ENCODE results near the gene CNTN1. TPM values are rescaled to one million over a fixed set of nuclear protein-coding genes. Genes with fewer than 3 reads are reported as not detected.

The CNTN1 gene
- total and polyA plus RNA-seq, 9 of the 15 experiments (the other 6 are each of a cell fraction or from before 2014, with no cell fraction given) = 0.16 TPM; not detected in 8

DNA sequence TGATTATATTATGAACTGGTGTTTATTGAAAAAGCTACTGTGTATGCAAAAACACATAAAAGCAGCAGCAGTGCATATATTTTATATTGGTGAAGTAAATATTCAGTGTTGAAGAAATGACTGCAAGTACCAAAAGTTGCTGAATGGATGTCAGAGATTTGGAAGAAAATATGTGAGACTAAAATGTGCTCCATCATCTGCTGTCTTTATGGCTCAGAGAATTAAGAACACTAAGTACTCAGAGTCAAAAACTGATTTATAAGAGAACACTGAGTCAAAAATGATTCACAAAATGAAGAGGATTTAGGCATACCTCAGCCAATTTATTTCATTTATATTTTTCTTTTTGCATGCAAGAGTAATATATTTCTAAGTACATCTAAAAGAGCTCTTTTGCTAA is 409.6 kb downstream of the CNTN1 start (continued):
- TF ChIP-seq MCM7 (IDR thresholded peaks at IDR 0.05) (no peak), SMAD1 (IDR thresholded peaks at IDR 0.05; ENCODE audit: low read depth, low read length, partially characterized antibody) (no peak), ERF (CRISPR knock-in tag; IDR thresholded peaks at IDR 0.05) (no peak)

DNA sequence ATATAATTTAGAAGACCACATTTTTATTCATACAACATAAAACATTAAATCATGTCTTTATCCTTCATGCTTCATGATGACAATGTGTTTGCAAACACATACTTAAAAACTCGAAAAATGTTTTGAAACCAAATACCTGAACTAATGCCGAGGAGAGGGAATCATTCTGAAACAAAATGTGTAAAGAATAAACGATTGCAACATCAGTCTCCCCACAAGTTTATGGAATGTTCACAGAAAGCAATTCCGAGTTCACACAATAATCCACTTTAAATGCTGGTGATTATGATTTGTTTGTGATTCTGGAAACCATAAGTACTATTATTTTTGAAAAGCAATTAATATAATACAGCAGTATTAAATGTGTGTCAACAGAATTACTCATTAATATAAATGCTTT is 411.4 kb downstream of the CNTN1 start:
- no peaks in the 10 kb centered on the region for H4K20me1 ChIP-seq (replicated peaks; ENCODE audit: control insufficient read depth, insufficient read depth, low read length)
- H3K4me1 ChIP-seq (replicated peaks in 1 of 2; ENCODE audit: control insufficient read depth in 2 of 2, insufficient read depth in 2 of 2, low read length in 2 of 2) = no peaks in the 10 kb centered on the region
- H3K79me2 ChIP-seq (ENCODE audit: control insufficient read depth, insufficient read depth, low read length) = no peaks in the 10 kb centered on the region
- H3K4me2 ChIP-seq (ENCODE audit: insufficient read depth, low read length) = no peak overlapping the region
- H3K9ac ChIP-seq (ENCODE audit: insufficient read depth in 1 of 2, low read depth in 2 of 2, low read length in 2 of 2) = no peak overlapping the region
- no peak for ATAC-seq
- DNase-seq (ENCODE audit: extremely low read depth in 1 of 4, low spot score in 3 of 4) = no peak
- BruUV-seq (replicated peaks) = no TSS peak
- intact Hi-C loops (cut with micrococcal nuclease) (no loop called here), in situ Hi-C loops (cut with MboI) (no loop called here)
- TF ChIP-seq, protein P1, sequence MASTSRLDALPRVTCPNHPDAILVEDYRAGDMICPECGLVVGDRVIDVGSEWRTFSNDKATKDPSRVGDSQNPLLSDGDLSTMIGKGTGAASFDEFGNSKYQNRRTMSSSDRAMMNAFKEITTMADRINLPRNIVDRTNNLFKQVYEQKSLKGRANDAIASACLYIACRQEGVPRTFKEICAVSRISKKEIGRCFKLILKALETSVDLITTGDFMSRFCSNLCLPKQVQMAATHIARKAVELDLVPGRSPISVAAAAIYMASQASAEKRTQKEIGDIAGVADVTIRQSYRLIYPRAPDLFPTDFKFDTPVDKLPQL (IDR thresholded peaks at IDR 0.05; ENCODE audit: extremely low read depth, insufficient read length) = no peak
- TF ChIP-seq TEAD4 (IDR thresholded peaks at IDR 0.05; ENCODE audit: low read length) = no peak
- TF ChIP-seq TEAD4 (CRISPR knock-in tag; IDR thresholded peaks at IDR 0.05; ENCODE audit: borderline replicate concordance) = no peak
- TF ChIP-seq, protein P2, sequence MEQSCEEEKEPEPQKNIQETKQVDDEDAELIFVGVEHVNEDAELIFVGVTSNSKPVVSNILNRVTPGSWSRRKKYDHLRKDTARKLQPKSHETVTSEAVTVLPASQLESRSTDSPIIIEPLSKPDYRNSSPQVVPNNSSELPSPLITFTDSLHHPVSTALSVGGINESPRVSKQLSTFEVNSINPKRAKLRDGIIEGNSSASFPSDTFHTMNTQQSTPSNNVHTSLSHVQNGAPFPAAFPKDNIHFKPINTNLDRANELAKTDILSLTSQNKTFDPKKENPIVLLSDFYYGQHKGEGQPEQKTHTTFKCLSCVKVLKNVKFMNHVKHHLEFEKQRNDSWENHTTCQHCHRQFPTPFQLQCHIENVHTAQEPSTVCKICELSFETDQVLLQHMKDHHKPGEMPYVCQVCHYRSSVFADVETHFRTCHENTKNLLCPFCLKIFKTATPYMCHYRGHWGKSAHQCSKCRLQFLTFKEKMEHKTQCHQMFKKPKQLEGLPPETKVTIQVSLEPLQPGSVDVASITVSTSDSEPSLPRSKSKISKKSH (CRISPR knock-in tag; IDR thresholded peaks at IDR 0.05) = no peak
- no peak for TF ChIP-seq ZNF217 (CRISPR knock-in tag; IDR thresholded peaks at IDR 0.05)
- ChIA-PET CTCF (ENCODE audit: low intra/inter-chr PET ratio) (no interaction called here), POLR2A (no interaction called here)
- no peaks in the 10 kb centered on the region for H3K27me3 ChIP-seq (ENCODE audit: control insufficient read depth in 2 of 2, insufficient read depth in 2 of 2, low read length in 2 of 2)
- no peak overlapping the region for H2AFZ ChIP-seq (ENCODE audit: low read depth, low read length)
- H3K36me3 ChIP-seq (ENCODE audit: control insufficient read depth, insufficient read depth, low read length) = no peaks in the 10 kb centered on the region
- no peak overlapping the region for H3K4me3 ChIP-seq
- H3K9me1 ChIP-seq (ENCODE audit: control insufficient read depth, insufficient read depth, low read length) = no peaks in the 10 kb centered on the region
- no peak for FAIRE-seq
- H3K27ac ChIP-seq (ENCODE audit: extremely low read depth, low read depth, low read length) = no peak overlapping the region
- H3K9me3 ChIP-seq (replicated peaks; ENCODE audit: control insufficient read depth, insufficient read depth, low read depth, low read length) = no peaks in the 10 kb centered on the region; the same call in 1 of the 2 replicates
- 1% methylated on average over 4 of the region's 4 CpGs for WGBS (ENCODE audit: insufficient coverage, low coverage, missing lambda C conversion rate)
